ENCODE results near the gene C3AR1.

GRCh38 chr12:8012651-8013309, 53.4 kb downstream of the C3AR1 start:
- TF ChIP-seq CTCF (conservative IDR thresholded peaks at IDR 0.05) (no peak), ZFX (IDR thresholded peaks at IDR 0.05) (no peak)
